Measurements from ENCODE around the gene BAK1. TPM values are rescaled to one million over a fixed set of nuclear protein-coding genes. Genes with fewer than 3 reads are reported as not detected.

Gene BAK1
- total RNA-seq, 1 experiment from 2014 or later, result 23.7 TPM

- Histone ChIP-seq H3K4me3 (ENCODE audit: low read length) (no peak overlapping the region), H3K9me3 (ENCODE audit: low read length) (no peaks in the 10 kb centered on the region), H3K36me3 (ENCODE audit: low read depth, low read length) (no peaks in the 10 kb centered on the region), H2AFZ (ENCODE audit: low read length) (no peak overlapping the region), H3K27me3 (ENCODE audit: low read length) (no peaks in the 10 kb centered on the region), H3K27ac (ENCODE audit: low read length) (no peak overlapping the region), H3K9me2 (replicated peaks; ENCODE audit: low read length) (no peaks in the 10 kb centered on the region), H3K4me2 (ENCODE audit: low read length) (no peak overlapping the region), H3K9ac (ENCODE audit: low read length) (no peak overlapping the region), H3K4me1 (ENCODE audit: insufficient read depth, low read length) (peaks cover 13% of the 10 kb centered on the region), H4K20me1 (ENCODE audit: low read length) (no peaks in the 10 kb centered on the region), H3K79me2 (ENCODE audit: low read length) (no peaks in the 10 kb centered on the region), H3F3A (ENCODE audit: low read length, unreplicated experiment) (no peaks in the 10 kb centered on the region)
- no peak for DNase-seq
- ATAC-seq, result no peak
- intact Hi-C loops (cut with micrococcal nuclease), result no loop called here
- POLR2A ChIA-PET (ENCODE audit: unreplicated experiment), result interaction anchor here (0.5 kb wide), 1 partner anchor 1880 kb away, joined by 3 read pairs; no protein-coding TSS in a partner anchor
- BruUV-seq (replicated peaks), result no TSS peak
- CTCF ChIA-PET, result interaction anchor here (0.6 to 0.9 kb wide), 2 partner anchors 16 to 66 kb away, joined by 3 to 5 read pairs; no protein-coding TSS in a partner anchor
- TF ChIP-seq CTCF (conservative IDR thresholded peaks at IDR 0.05; ENCODE audit: low read depth, low read length), result no peak
- no peak for TF ChIP-seq EZH2 (IDR thresholded peaks at IDR 0.05; ENCODE audit: low read length, unreplicated experiment)
- no peak for TF ChIP-seq EZH2phosphoT487 (IDR thresholded peaks at IDR 0.05; ENCODE audit: borderline replicate concordance, low read length)
Observed at GRCh38 chr6:33606642-33607041, 26.6 kb upstream of the BAK1 start.

- Histone ChIP-seq H4K20me1 (ENCODE audit: low read length) (no peaks in the 10 kb centered on the region), H3K36me3 (ENCODE audit: low read depth, low read length) (no peaks in the 10 kb centered on the region), H3F3A (ENCODE audit: low read length, unreplicated experiment) (no peaks in the 10 kb centered on the region), H3K9me2 (replicated peaks; ENCODE audit: low read length) (no peaks in the 10 kb centered on the region), H3K4me2 (ENCODE audit: low read length) (no peak overlapping the region), H3K27me3 (ENCODE audit: low read length) (no peaks in the 10 kb centered on the region), H3K9me3 (ENCODE audit: low read length) (no peaks in the 10 kb centered on the region), H3K9ac (ENCODE audit: low read length) (no peak overlapping the region), H3K4me3 (ENCODE audit: low read length) (no peak overlapping the region), H2AFZ (ENCODE audit: low read length) (no peak overlapping the region), H3K79me2 (ENCODE audit: low read length) (no peaks in the 10 kb centered on the region), H3K4me1 (ENCODE audit: insufficient read depth, low read length) (peaks cover 13% of the 10 kb centered on the region), H3K27ac (ENCODE audit: low read length) (no peak overlapping the region)
- DNase-seq (no peak), ATAC-seq (no peak)
- TF ChIP-seq CTCF (conservative IDR thresholded peaks at IDR 0.05; ENCODE audit: low read depth, low read length) (no peak), EZH2 (IDR thresholded peaks at IDR 0.05; ENCODE audit: low read length, unreplicated experiment) (no peak), EZH2phosphoT487 (IDR thresholded peaks at IDR 0.05; ENCODE audit: borderline replicate concordance, low read length) (no peak)
- intact Hi-C loops (cut with micrococcal nuclease), result no loop called here
- ChIA-PET CTCF (no interaction called here), POLR2A (ENCODE audit: unreplicated experiment) (no interaction called here)
- no TSS peak for BruUV-seq (replicated peaks)
Observed at GRCh38 chr6:33604941-33605854, 25.1 kb upstream of the BAK1 start.

- Histone ChIP-seq H3K4me2 (ENCODE audit: low read length) (no peak overlapping the region), H3K36me3 (ENCODE audit: low read depth, low read length) (no peaks in the 10 kb centered on the region), H3K27me3 (ENCODE audit: low read length) (no peaks in the 10 kb centered on the region), H3K79me2 (ENCODE audit: low read length) (no peaks in the 10 kb centered on the region), H3K27ac (ENCODE audit: low read length) (no peak overlapping the region), H3K9me2 (replicated peaks; ENCODE audit: low read length) (no peaks in the 10 kb centered on the region), H3K4me1 (ENCODE audit: insufficient read depth, low read length) (peaks cover 3% of the 10 kb centered on the region; the same call in 1 of the 2 replicates), H3K9me3 (ENCODE audit: low read length) (no peaks in the 10 kb centered on the region), H3K4me3 (ENCODE audit: low read length) (no peak overlapping the region), H2AFZ (ENCODE audit: low read length) (no peak overlapping the region), H3K9ac (ENCODE audit: low read length) (no peak overlapping the region), H4K20me1 (ENCODE audit: low read length) (no peaks in the 10 kb centered on the region), H3F3A (ENCODE audit: low read length, unreplicated experiment) (no peaks in the 10 kb centered on the region)
- intact Hi-C loops (cut with micrococcal nuclease), result no loop called here
- ChIA-PET POLR2A (ENCODE audit: unreplicated experiment) (no interaction called here), CTCF (no interaction called here)
- TF ChIP-seq EZH2phosphoT487 (IDR thresholded peaks at IDR 0.05; ENCODE audit: borderline replicate concordance, low read length) (no peak), CTCF (conservative IDR thresholded peaks at IDR 0.05; ENCODE audit: low read depth, low read length) (no peak), EZH2 (IDR thresholded peaks at IDR 0.05; ENCODE audit: low read length, unreplicated experiment) (no peak)
- ATAC-seq (no peak), DNase-seq (no peak)
- no TSS peak for BruUV-seq (replicated peaks)
Observed at GRCh38 chr6:33602180-33602579, 22.1 kb upstream of the BAK1 start.

Measured in PC-3 (cell line).